ENCODE measurements around the gene SEPTIN8.
A peak's percentile ranks its signal among the peaks of the same experiment; 100 is the strongest.

Gene SEPTIN8

GRCh38 chr5:132776938-132777208 lies 166 bp downstream of the SEPTIN8 start:
- no peaks in the 10 kb centered on the region for H3K36me3 ChIP-seq (ENCODE audit: insufficient read depth, low read length)
- peak overlapping the region; percentile 59 to 75 for H3K4me3 ChIP-seq (ENCODE audit: low read depth in 1 of 2, low read length in 2 of 2)
- H3K9me3 ChIP-seq (ENCODE audit: low read length) = no peaks in the 10 kb centered on the region
- peak overlapping the region; percentile 42 for H3K27ac ChIP-seq (ENCODE audit: low read depth, low read length)
- peaks cover 28% of the 10 kb centered on the region for H3K4me1 ChIP-seq (ENCODE audit: insufficient read depth, low read length)
- H3K27me3 ChIP-seq (ENCODE audit: control insufficient read depth in 1 of 2, insufficient read depth in 2 of 2, low read length in 2 of 2) = no peaks in the 10 kb centered on the region
- no peak overlapping the region for H3K9ac ChIP-seq (ENCODE audit: low read length)

- H3K4me1 ChIP-seq (ENCODE audit: insufficient read depth, low read length) = peaks cover 33% of the 10 kb centered on the region
- H3K9ac ChIP-seq (ENCODE audit: low read length) = no peak overlapping the region
Measured at GRCh38 chr5:132776131-132776937, 705 bp downstream of the SEPTIN8 start.

GRCh38 chr5:132775476-132775961 lies 1.5 kb downstream of the SEPTIN8 start:
- H3K4me1 ChIP-seq (ENCODE audit: insufficient read depth, low read length) = peaks cover 37% of the 10 kb centered on the region
- no peaks in the 10 kb centered on the region for H3K36me3 ChIP-seq (ENCODE audit: insufficient read depth, low read length)
- no peak overlapping the region for H3K27ac ChIP-seq (ENCODE audit: low read depth, low read length)
- H3K9ac ChIP-seq (ENCODE audit: low read length) = no peak overlapping the region
- H3K4me3 ChIP-seq (ENCODE audit: low read depth in 1 of 2, low read length in 2 of 2) = peak overlapping the region in 1 of 2 donors; percentile 75
- no peaks in the 10 kb centered on the region for H3K9me3 ChIP-seq (ENCODE audit: low read length)
- no peaks in the 10 kb centered on the region for H3K27me3 ChIP-seq (ENCODE audit: control insufficient read depth in 1 of 2, insufficient read depth in 2 of 2, low read length in 2 of 2)

More at GRCh38 chr5:132776131-132776937, 705 bp downstream of the SEPTIN8 start:
- H3K27me3 ChIP-seq (ENCODE audit: control insufficient read depth in 1 of 2, insufficient read depth in 2 of 2, low read length in 2 of 2) = no peaks in the 10 kb centered on the region
- peak overlapping the region; percentile 42 for H3K27ac ChIP-seq (ENCODE audit: low read depth, low read length)
- no peaks in the 10 kb centered on the region for H3K36me3 ChIP-seq (ENCODE audit: insufficient read depth, low read length)
- H3K4me3 ChIP-seq (ENCODE audit: low read depth in 1 of 2, low read length in 2 of 2) = peak overlapping the region; percentile 59 to 75
- no peaks in the 10 kb centered on the region for H3K9me3 ChIP-seq (ENCODE audit: low read length)

- Histone ChIP-seq H3K27ac (ENCODE audit: low read depth, low read length) (peak overlapping the region; percentile 42), H3K4me3 (ENCODE audit: low read depth in 1 of 2, low read length in 2 of 2) (no peak overlapping the region), H3K9ac (ENCODE audit: low read length) (no peak overlapping the region), H3K36me3 (ENCODE audit: insufficient read depth, low read length) (no peaks in the 10 kb centered on the region), H3K27me3 (ENCODE audit: control insufficient read depth in 1 of 2, insufficient read depth in 2 of 2, low read length in 2 of 2) (no peaks in the 10 kb centered on the region), H3K9me3 (ENCODE audit: low read length) (no peaks in the 10 kb centered on the region), H3K4me1 (ENCODE audit: insufficient read depth, low read length) (peaks cover 37% of the 10 kb centered on the region)
Measured at GRCh38 chr5:132774896-132775295, 2.1 kb downstream of the SEPTIN8 start.

- peaks cover 37% of the 10 kb centered on the region for H3K4me1 ChIP-seq (ENCODE audit: insufficient read depth, low read length)
- H3K27me3 ChIP-seq (ENCODE audit: control insufficient read depth in 1 of 2, insufficient read depth in 2 of 2, low read length in 2 of 2) = no peaks in the 10 kb centered on the region
- H3K4me3 ChIP-seq (ENCODE audit: low read depth in 1 of 2, low read length in 2 of 2) = no peak overlapping the region
- no peak overlapping the region for H3K9ac ChIP-seq (ENCODE audit: low read length)
- no peaks in the 10 kb centered on the region for H3K36me3 ChIP-seq (ENCODE audit: insufficient read depth, low read length)
- H3K9me3 ChIP-seq (ENCODE audit: low read length) = no peaks in the 10 kb centered on the region
- H3K27ac ChIP-seq (ENCODE audit: low read depth, low read length) = peak overlapping the region; percentile 42
Measured at GRCh38 chr5:132774406-132774805, 2.6 kb downstream of the SEPTIN8 start.

- H3K4me3 ChIP-seq (ENCODE audit: low read depth in 1 of 2, low read length in 2 of 2) = no peak overlapping the region
- H3K36me3 ChIP-seq (ENCODE audit: insufficient read depth, low read length) = no peaks in the 10 kb centered on the region
- H3K9me3 ChIP-seq (ENCODE audit: low read length) = no peaks in the 10 kb centered on the region
- peaks cover 37% of the 10 kb centered on the region for H3K4me1 ChIP-seq (ENCODE audit: insufficient read depth, low read length)
- no peaks in the 10 kb centered on the region for H3K27me3 ChIP-seq (ENCODE audit: control insufficient read depth in 1 of 2, insufficient read depth in 2 of 2, low read length in 2 of 2)
- no peak overlapping the region for H3K27ac ChIP-seq (ENCODE audit: low read depth, low read length)
- no peak overlapping the region for H3K9ac ChIP-seq (ENCODE audit: low read length)
Measured at GRCh38 chr5:132773601-132774355, 3.3 kb downstream of the SEPTIN8 start.

GRCh38 chr5:132773114-132773513 lies 3.9 kb downstream of the SEPTIN8 start:
- no peak overlapping the region for H3K27ac ChIP-seq (ENCODE audit: low read depth, low read length)
- peaks cover 38% of the 10 kb centered on the region for H3K4me1 ChIP-seq (ENCODE audit: insufficient read depth, low read length)
- no peaks in the 10 kb centered on the region for H3K27me3 ChIP-seq (ENCODE audit: control insufficient read depth in 1 of 2, insufficient read depth in 2 of 2, low read length in 2 of 2)
- H3K9ac ChIP-seq (ENCODE audit: low read length) = no peak overlapping the region
- no peaks in the 10 kb centered on the region for H3K9me3 ChIP-seq (ENCODE audit: low read length)
- no peak overlapping the region for H3K4me3 ChIP-seq (ENCODE audit: low read depth in 1 of 2, low read length in 2 of 2)
- no peaks in the 10 kb centered on the region for H3K36me3 ChIP-seq (ENCODE audit: insufficient read depth, low read length)

- Histone ChIP-seq H3K9ac (ENCODE audit: low read length) (no peak overlapping the region), H3K9me3 (ENCODE audit: low read length) (no peaks in the 10 kb centered on the region), H3K27ac (ENCODE audit: low read depth, low read length) (no peak overlapping the region), H3K4me3 (ENCODE audit: low read depth in 1 of 2, low read length in 2 of 2) (no peak overlapping the region), H3K36me3 (ENCODE audit: insufficient read depth, low read length) (no peaks in the 10 kb centered on the region), H3K27me3 (ENCODE audit: control insufficient read depth in 1 of 2, insufficient read depth in 2 of 2, low read length in 2 of 2) (no peaks in the 10 kb centered on the region), H3K4me1 (ENCODE audit: insufficient read depth, low read length) (peaks cover 39% of the 10 kb centered on the region)
Measured at GRCh38 chr5:132772291-132773070, 4.6 kb downstream of the SEPTIN8 start.

- peaks cover 45% of the 10 kb centered on the region for H3K4me1 ChIP-seq (ENCODE audit: insufficient read depth, low read length)
- H3K9ac ChIP-seq (ENCODE audit: low read length) = no peak overlapping the region
- no peaks in the 10 kb centered on the region for H3K36me3 ChIP-seq (ENCODE audit: insufficient read depth, low read length)
- H3K9me3 ChIP-seq (ENCODE audit: low read length) = no peaks in the 10 kb centered on the region
- no peak overlapping the region for H3K27ac ChIP-seq (ENCODE audit: low read depth, low read length)
- H3K4me3 ChIP-seq (ENCODE audit: low read depth in 1 of 2, low read length in 2 of 2) = no peak overlapping the region
- no peaks in the 10 kb centered on the region for H3K27me3 ChIP-seq (ENCODE audit: control insufficient read depth in 1 of 2, insufficient read depth in 2 of 2, low read length in 2 of 2)
Measured at GRCh38 chr5:132771503-132771998, 5.5 kb downstream of the SEPTIN8 start.

- H3K36me3 ChIP-seq (ENCODE audit: insufficient read depth, low read length) = no peaks in the 10 kb centered on the region
- no peak overlapping the region for H3K4me3 ChIP-seq (ENCODE audit: low read depth in 1 of 2, low read length in 2 of 2)
- no peak overlapping the region for H3K27ac ChIP-seq (ENCODE audit: low read depth, low read length)
- peaks cover 37% of the 10 kb centered on the region for H3K4me1 ChIP-seq (ENCODE audit: insufficient read depth, low read length)
- no peaks in the 10 kb centered on the region for H3K9me3 ChIP-seq (ENCODE audit: low read length)
- H3K27me3 ChIP-seq (ENCODE audit: control insufficient read depth in 1 of 2, insufficient read depth in 2 of 2, low read length in 2 of 2) = no peaks in the 10 kb centered on the region
- no peak overlapping the region for H3K9ac ChIP-seq (ENCODE audit: low read length)
Measured at GRCh38 chr5:132770476-132771159, 6.4 kb downstream of the SEPTIN8 start.

- Histone ChIP-seq H3K36me3 (ENCODE audit: insufficient read depth, low read length) (peaks cover 13% of the 10 kb centered on the region), H3K27ac (ENCODE audit: low read depth, low read length) (no peak overlapping the region), H3K9ac (ENCODE audit: low read length) (no peak overlapping the region), H3K4me3 (ENCODE audit: low read depth in 1 of 2, low read length in 2 of 2) (no peak overlapping the region), H3K27me3 (ENCODE audit: control insufficient read depth in 1 of 2, insufficient read depth in 2 of 2, low read length in 2 of 2) (no peaks in the 10 kb centered on the region), H3K9me3 (ENCODE audit: low read length) (no peaks in the 10 kb centered on the region), H3K4me1 (ENCODE audit: insufficient read depth, low read length) (peaks cover 27% of the 10 kb centered on the region)
Measured at GRCh38 chr5:132768485-132768868, 8.6 kb downstream of the SEPTIN8 start.
